ENCODE measurements around the gene MKNK1. TPM values are rescaled to one million over a fixed set of nuclear protein-coding genes. Genes with fewer than 3 reads are reported as not detected.

MKNK1 gene
- total and polyA plus RNA-seq, 12 donors = 22.4 to 50.6 (median 36.8) TPM

DNA sequence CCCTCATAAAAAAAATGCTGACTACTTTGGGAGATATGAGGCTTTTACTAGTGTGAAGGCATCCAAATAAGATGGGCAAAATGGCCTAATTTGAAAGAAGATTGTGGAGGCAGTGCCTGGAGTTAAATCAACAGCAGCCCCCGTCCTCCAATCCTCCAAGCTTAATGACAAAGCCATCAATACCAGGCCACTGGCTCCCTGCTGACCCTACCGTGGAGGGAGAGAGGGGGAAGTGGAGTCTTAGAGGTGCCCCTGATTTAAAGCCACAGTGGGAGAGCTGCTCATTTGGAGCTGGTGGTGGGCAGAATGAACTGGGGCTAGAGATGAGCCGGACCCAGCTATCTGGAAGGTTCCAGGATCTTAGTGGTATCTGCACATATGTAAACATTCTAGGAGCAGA is 28.3 kb downstream of the MKNK1 start:
- no peak for DNase-seq
- Histone ChIP-seq H3K4me3 (no peak overlapping the region), H3K36me3 (peaks cover 0 to 100% (median 27%) of the 10 kb centered on the region in 9 donors), H3K4me1 (peaks cover 0 to 24% (median 10%) of the 10 kb centered on the region in 9 donors), H3K27ac (no peak overlapping the region), H3K9me3 (no peaks in the 10 kb centered on the region), H3K27me3 (no peaks in the 10 kb centered on the region)
- WGBS, 2 donors = 86% methylated on average over 3 of the region's 3 CpGs
- TF ChIP-seq, protein P1, sequence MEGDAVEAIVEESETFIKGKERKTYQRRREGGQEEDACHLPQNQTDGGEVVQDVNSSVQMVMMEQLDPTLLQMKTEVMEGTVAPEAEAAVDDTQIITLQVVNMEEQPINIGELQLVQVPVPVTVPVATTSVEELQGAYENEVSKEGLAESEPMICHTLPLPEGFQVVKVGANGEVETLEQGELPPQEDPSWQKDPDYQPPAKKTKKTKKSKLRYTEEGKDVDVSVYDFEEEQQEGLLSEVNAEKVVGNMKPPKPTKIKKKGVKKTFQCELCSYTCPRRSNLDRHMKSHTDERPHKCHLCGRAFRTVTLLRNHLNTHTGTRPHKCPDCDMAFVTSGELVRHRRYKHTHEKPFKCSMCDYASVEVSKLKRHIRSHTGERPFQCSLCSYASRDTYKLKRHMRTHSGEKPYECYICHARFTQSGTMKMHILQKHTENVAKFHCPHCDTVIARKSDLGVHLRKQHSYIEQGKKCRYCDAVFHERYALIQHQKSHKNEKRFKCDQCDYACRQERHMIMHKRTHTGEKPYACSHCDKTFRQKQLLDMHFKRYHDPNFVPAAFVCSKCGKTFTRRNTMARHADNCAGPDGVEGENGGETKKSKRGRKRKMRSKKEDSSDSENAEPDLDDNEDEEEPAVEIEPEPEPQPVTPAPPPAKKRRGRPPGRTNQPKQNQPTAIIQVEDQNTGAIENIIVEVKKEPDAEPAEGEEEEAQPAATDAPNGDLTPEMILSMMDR (IDR thresholded peaks at IDR 0.05) = no peak
- intact Hi-C loops (cut with DNase I) = no loop called here
- no peak for ATAC-seq

DNA sequence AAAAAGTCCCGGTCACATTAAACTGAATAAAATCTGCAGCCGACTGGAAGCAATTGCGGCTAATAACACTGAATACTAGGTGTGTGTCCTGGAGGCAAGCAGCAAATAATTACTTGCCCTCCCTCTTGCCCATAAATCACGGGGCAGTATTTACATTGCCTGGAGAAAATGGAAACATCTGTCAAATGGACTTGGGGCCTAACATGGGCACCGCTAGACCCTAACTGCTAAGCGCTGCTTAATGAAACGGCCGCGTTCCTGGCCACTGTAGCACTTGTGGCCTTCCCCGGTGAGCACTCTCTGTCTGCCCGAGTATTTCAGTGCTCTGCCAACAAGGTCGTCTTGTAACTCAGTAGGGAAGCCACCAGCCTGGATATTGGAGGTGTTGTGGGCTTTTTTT is 28.8 kb downstream of the MKNK1 start:
- intact Hi-C loops (cut with DNase I) = no loop called here
- TF ChIP-seq, protein P1 (IDR thresholded peaks at IDR 0.05) = no peak
- 82 to 88% methylated on average over 12 of the region's 12 CpGs for WGBS, 2 donors
- Histone ChIP-seq H3K27ac (no peak overlapping the region), H3K4me3 (no peak overlapping the region), H3K4me1 (peaks cover 0 to 20% (median 10%) of the 10 kb centered on the region in 9 donors), H3K36me3 (peaks cover 0 to 100% (median 25%) of the 10 kb centered on the region in 9 donors), H3K9me3 (no peaks in the 10 kb centered on the region), H3K27me3 (no peaks in the 10 kb centered on the region)
- ATAC-seq = no peak
- no peak for DNase-seq

DNA sequence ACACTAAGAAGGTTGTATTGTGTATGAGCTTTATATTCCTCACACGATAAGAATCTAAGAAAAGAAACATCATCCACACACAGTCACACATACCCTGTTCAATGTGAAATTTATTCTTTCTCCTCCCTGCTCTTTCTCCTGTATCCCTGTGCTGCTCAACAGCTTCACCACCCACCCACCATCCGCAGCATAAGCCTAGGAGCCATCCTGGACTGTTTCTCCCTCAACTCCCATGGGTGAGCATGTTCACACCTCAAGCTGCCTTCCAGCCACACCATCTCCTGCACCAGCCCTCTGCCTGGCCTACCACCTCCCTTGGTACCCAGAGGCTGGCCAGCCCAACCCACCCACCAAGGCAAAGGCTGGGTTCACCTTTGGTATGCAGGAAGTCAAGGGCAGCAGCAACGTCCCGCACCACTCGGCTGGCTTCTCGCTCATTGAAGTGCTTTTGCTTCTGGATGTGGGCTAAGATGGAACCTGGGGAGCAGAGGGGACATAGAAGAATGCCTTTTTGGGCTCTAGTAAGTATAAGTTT is 32.3 kb downstream of the MKNK1 start:
- Histone ChIP-seq H3K36me3 (peaks cover 0 to 100% (median 25%) of the 10 kb centered on the region in 9 donors), H3K4me3 (no peak overlapping the region), H3K9me3 (no peaks in the 10 kb centered on the region), H3K27me3 (no peaks in the 10 kb centered on the region), H3K4me1 (peaks cover 0 to 20% (median 5%) of the 10 kb centered on the region in 9 donors), H3K27ac (peak overlapping the region in 3 of 10 donors; percentile 21 to 66 (median 60))
- ATAC-seq (no peak), DNase-seq (no peak)
- intact Hi-C loops (cut with DNase I) = no loop called here
- TF ChIP-seq, protein P1 (IDR thresholded peaks at IDR 0.05) = no peak
- WGBS, 2 donors = 93 to 97% methylated on average over 6 of the region's 6 CpGs

DNA sequence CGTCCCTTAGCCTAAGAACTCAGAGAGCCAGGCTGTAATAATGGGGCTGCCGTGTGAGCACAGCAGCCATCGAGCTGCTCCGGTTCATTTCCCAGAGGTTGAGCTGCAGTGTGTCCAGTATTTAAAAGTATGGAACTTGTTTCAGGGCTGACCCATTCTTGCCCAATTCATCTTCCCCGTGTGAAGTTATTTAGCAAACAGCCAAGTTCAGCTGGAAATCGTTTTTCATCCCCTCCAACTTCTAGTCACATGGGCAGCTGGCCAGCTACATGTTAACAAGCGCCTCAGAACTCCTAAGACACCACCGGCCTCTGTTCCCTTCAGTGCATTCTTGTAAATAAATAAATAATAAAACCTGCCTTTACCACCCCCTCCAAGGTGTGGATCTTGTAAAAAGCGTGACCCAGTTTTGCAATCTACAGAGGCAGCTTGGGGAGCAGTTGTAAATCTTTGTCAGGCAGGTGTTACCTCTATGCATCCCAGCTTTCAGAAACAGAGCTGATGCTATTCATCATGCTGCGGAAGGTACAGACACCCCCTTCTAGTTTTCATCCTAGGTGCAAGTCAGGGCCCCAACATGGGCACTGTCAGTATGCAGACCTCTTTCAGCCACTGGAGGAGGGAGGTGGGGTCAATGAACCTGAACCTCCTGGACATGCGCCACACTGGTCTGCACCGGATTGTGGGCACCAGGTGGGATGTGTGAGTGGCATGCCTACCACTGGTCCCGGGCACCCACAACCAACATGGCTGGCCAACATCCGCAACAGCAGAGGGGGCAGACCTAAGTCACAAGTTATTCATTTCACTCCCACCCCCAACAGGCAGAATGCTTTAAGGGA is 34.0 kb downstream of the MKNK1 start:
- Histone ChIP-seq H3K4me3 (no peak overlapping the region), H3K27ac (no peak overlapping the region), H3K9me3 (no peaks in the 10 kb centered on the region), H3K4me1 (peaks cover 0 to 20% (median 5%) of the 10 kb centered on the region in 9 donors), H3K27me3 (no peaks in the 10 kb centered on the region), H3K36me3 (peaks cover 0 to 100% (median 31%) of the 10 kb centered on the region in 9 donors)
- no peak for DNase-seq
- no peak for ATAC-seq
- 76 to 79% methylated on average over 14 of the region's 14 CpGs for WGBS, 2 donors
- TF ChIP-seq, protein P1 (IDR thresholded peaks at IDR 0.05) = no peak
- intact Hi-C loops (cut with DNase I) = no loop called here
